ENCODE results near the gene UBQLN3. TPM values are rescaled to one million over a fixed set of nuclear protein-coding genes. Genes with fewer than 3 reads are reported as not detected.

The UBQLN3 gene
- 0.52 TPM for total RNA-seq

- H3K9me3 ChIP-seq (ENCODE audit: control insufficient read depth in 3 of 3, low read length in 3 of 3): no peaks in the 10 kb centered on the region
- no peaks in the 10 kb centered on the region for H3K36me3 ChIP-seq (ENCODE audit: control insufficient read depth in 3 of 3, insufficient read depth in 3 of 3, low read length in 3 of 3)
- no peaks in the 10 kb centered on the region for H3K27me3 ChIP-seq (ENCODE audit: control insufficient read depth in 3 of 3, insufficient read depth in 3 of 3, low read length in 3 of 3)
- H3K4me1 ChIP-seq (ENCODE audit: control insufficient read depth in 3 of 3, insufficient read depth in 3 of 3, low read length in 3 of 3): no peaks in the 10 kb centered on the region
- H3K4me3 ChIP-seq (ENCODE audit: low read length in 3 of 3): no peak within 1 kb of the TSS
- no peak within 1 kb of the TSS for H3K9ac ChIP-seq (ENCODE audit: low read depth in 1 of 3, low read length in 3 of 3)
- H3K27ac ChIP-seq (ENCODE audit: low read depth, low read length): no peak within 1 kb of the TSS
Observed at GRCh38 chr11:5509803-5510202, at the start of gene UBQLN3. TSS of gene UBQLN3 (minus strand) at chr11:5509957. CDS start at chr11:5509558, 399 bp downstream.

GRCh38 chr11:5557751-5558150, 48.0 kb upstream of the UBQLN3 start:
- Histone ChIP-seq H3K27me3 (ENCODE audit: control insufficient read depth in 3 of 3, insufficient read depth in 3 of 3, low read length in 3 of 3) (no peaks in the 10 kb centered on the region), H3K27ac (ENCODE audit: low read depth, low read length) (no peak overlapping the region), H3K36me3 (ENCODE audit: control insufficient read depth in 3 of 3, insufficient read depth in 3 of 3, low read length in 3 of 3) (no peaks in the 10 kb centered on the region), H3K4me1 (ENCODE audit: control insufficient read depth in 3 of 3, insufficient read depth in 3 of 3, low read length in 3 of 3) (no peaks in the 10 kb centered on the region), H3K9ac (ENCODE audit: low read depth in 1 of 3, low read length in 3 of 3) (no peak overlapping the region), H3K4me3 (ENCODE audit: low read length in 3 of 3) (no peak overlapping the region), H3K9me3 (ENCODE audit: control insufficient read depth in 3 of 3, low read length in 3 of 3) (no peaks in the 10 kb centered on the region)

GRCh38 chr11:5556596-5557188, 46.9 kb upstream of the UBQLN3 start:
- Histone ChIP-seq H3K9me3 (ENCODE audit: control insufficient read depth in 3 of 3, low read length in 3 of 3) (no peaks in the 10 kb centered on the region), H3K36me3 (ENCODE audit: control insufficient read depth in 3 of 3, insufficient read depth in 3 of 3, low read length in 3 of 3) (no peaks in the 10 kb centered on the region), H3K27ac (ENCODE audit: low read depth, low read length) (no peak overlapping the region), H3K4me1 (ENCODE audit: control insufficient read depth in 3 of 3, insufficient read depth in 3 of 3, low read length in 3 of 3) (no peaks in the 10 kb centered on the region), H3K27me3 (ENCODE audit: control insufficient read depth in 3 of 3, insufficient read depth in 3 of 3, low read length in 3 of 3) (no peaks in the 10 kb centered on the region), H3K4me3 (ENCODE audit: low read length in 3 of 3) (no peak overlapping the region), H3K9ac (ENCODE audit: low read depth in 1 of 3, low read length in 3 of 3) (no peak overlapping the region)

- H3K9ac ChIP-seq (ENCODE audit: low read depth in 1 of 3, low read length in 3 of 3): no peak overlapping the region
- H3K9me3 ChIP-seq (ENCODE audit: control insufficient read depth in 3 of 3, low read length in 3 of 3): no peaks in the 10 kb centered on the region
- no peak overlapping the region for H3K4me3 ChIP-seq (ENCODE audit: low read length in 3 of 3)
- H3K36me3 ChIP-seq (ENCODE audit: control insufficient read depth in 3 of 3, insufficient read depth in 3 of 3, low read length in 3 of 3): no peaks in the 10 kb centered on the region
- H3K27ac ChIP-seq (ENCODE audit: low read depth, low read length): no peak overlapping the region
- H3K27me3 ChIP-seq (ENCODE audit: control insufficient read depth in 3 of 3, insufficient read depth in 3 of 3, low read length in 3 of 3): no peaks in the 10 kb centered on the region
- H3K4me1 ChIP-seq (ENCODE audit: control insufficient read depth in 3 of 3, insufficient read depth in 3 of 3, low read length in 3 of 3): no peaks in the 10 kb centered on the region
Observed at GRCh38 chr11:5553343-5553742, 43.6 kb upstream of the UBQLN3 start.

GRCh38 chr11:5550440-5551095, 40.8 kb upstream of the UBQLN3 start:
- no peak overlapping the region for H3K4me3 ChIP-seq (ENCODE audit: low read length in 3 of 3)
- no peaks in the 10 kb centered on the region for H3K4me1 ChIP-seq (ENCODE audit: control insufficient read depth in 3 of 3, insufficient read depth in 3 of 3, low read length in 3 of 3)

GRCh38 chr11:5548440-5548839, 38.7 kb upstream of the UBQLN3 start, which contains the start of gene OR52H1:
TSS of gene OR52H1 (minus strand) at chr11:5548540. CDS start at chr11:5545505, 3,035 bp downstream.
- Histone ChIP-seq H3K27me3 (ENCODE audit: control insufficient read depth in 3 of 3, insufficient read depth in 3 of 3, low read length in 3 of 3) (no peaks in the 10 kb centered on the region), H3K4me3 (ENCODE audit: low read length in 3 of 3) (no peak within 1 kb of the TSS), H3K27ac (ENCODE audit: low read depth, low read length) (no peak within 1 kb of the TSS), H3K4me1 (ENCODE audit: control insufficient read depth in 3 of 3, insufficient read depth in 3 of 3, low read length in 3 of 3) (no peaks in the 10 kb centered on the region), H3K9me3 (ENCODE audit: control insufficient read depth in 3 of 3, low read length in 3 of 3) (no peaks in the 10 kb centered on the region), H3K36me3 (ENCODE audit: control insufficient read depth in 3 of 3, insufficient read depth in 3 of 3, low read length in 3 of 3) (no peaks in the 10 kb centered on the region), H3K9ac (ENCODE audit: low read depth in 1 of 3, low read length in 3 of 3) (no peak within 1 kb of the TSS)

More at GRCh38 chr11:5550440-5551095, 40.8 kb upstream of the UBQLN3 start:
- Histone ChIP-seq H3K9ac (ENCODE audit: low read depth in 1 of 3, low read length in 3 of 3) (no peak overlapping the region), H3K9me3 (ENCODE audit: control insufficient read depth in 3 of 3, low read length in 3 of 3) (no peaks in the 10 kb centered on the region), H3K27me3 (ENCODE audit: control insufficient read depth in 3 of 3, insufficient read depth in 3 of 3, low read length in 3 of 3) (no peaks in the 10 kb centered on the region), H3K36me3 (ENCODE audit: control insufficient read depth in 3 of 3, insufficient read depth in 3 of 3, low read length in 3 of 3) (no peaks in the 10 kb centered on the region), H3K27ac (ENCODE audit: low read depth, low read length) (no peak overlapping the region)

GRCh38 chr11:5547982-5548381, 38.2 kb upstream of the UBQLN3 start:
- H3K27me3 ChIP-seq (ENCODE audit: control insufficient read depth in 3 of 3, insufficient read depth in 3 of 3, low read length in 3 of 3): no peaks in the 10 kb centered on the region
- H3K9me3 ChIP-seq (ENCODE audit: control insufficient read depth in 3 of 3, low read length in 3 of 3): no peaks in the 10 kb centered on the region
- H3K4me3 ChIP-seq (ENCODE audit: low read length in 3 of 3): no peak overlapping the region
- no peaks in the 10 kb centered on the region for H3K36me3 ChIP-seq (ENCODE audit: control insufficient read depth in 3 of 3, insufficient read depth in 3 of 3, low read length in 3 of 3)
- H3K27ac ChIP-seq (ENCODE audit: low read depth, low read length): no peak overlapping the region
- no peak overlapping the region for H3K9ac ChIP-seq (ENCODE audit: low read depth in 1 of 3, low read length in 3 of 3)
- H3K4me1 ChIP-seq (ENCODE audit: control insufficient read depth in 3 of 3, insufficient read depth in 3 of 3, low read length in 3 of 3): no peaks in the 10 kb centered on the region

GRCh38 chr11:5546457-5546856, 36.7 kb upstream of the UBQLN3 start:
- Histone ChIP-seq H3K4me1 (ENCODE audit: control insufficient read depth in 3 of 3, insufficient read depth in 3 of 3, low read length in 3 of 3) (no peaks in the 10 kb centered on the region), H3K4me3 (ENCODE audit: low read length in 3 of 3) (no peak overlapping the region), H3K9ac (ENCODE audit: low read depth in 1 of 3, low read length in 3 of 3) (no peak overlapping the region), H3K9me3 (ENCODE audit: control insufficient read depth in 3 of 3, low read length in 3 of 3) (no peaks in the 10 kb centered on the region), H3K36me3 (ENCODE audit: control insufficient read depth in 3 of 3, insufficient read depth in 3 of 3, low read length in 3 of 3) (no peaks in the 10 kb centered on the region), H3K27me3 (ENCODE audit: control insufficient read depth in 3 of 3, insufficient read depth in 3 of 3, low read length in 3 of 3) (no peaks in the 10 kb centered on the region), H3K27ac (ENCODE audit: low read depth, low read length) (no peak overlapping the region)

GRCh38 chr11:5541427-5541826, 31.7 kb upstream of the UBQLN3 start:
- no peaks in the 10 kb centered on the region for H3K4me1 ChIP-seq (ENCODE audit: control insufficient read depth in 3 of 3, insufficient read depth in 3 of 3, low read length in 3 of 3)
- no peaks in the 10 kb centered on the region for H3K27me3 ChIP-seq (ENCODE audit: control insufficient read depth in 3 of 3, insufficient read depth in 3 of 3, low read length in 3 of 3)
- H3K27ac ChIP-seq (ENCODE audit: low read depth, low read length): no peak overlapping the region
- H3K9ac ChIP-seq (ENCODE audit: low read depth in 1 of 3, low read length in 3 of 3): no peak overlapping the region
- H3K4me3 ChIP-seq (ENCODE audit: low read length in 3 of 3): no peak overlapping the region
- no peaks in the 10 kb centered on the region for H3K9me3 ChIP-seq (ENCODE audit: control insufficient read depth in 3 of 3, low read length in 3 of 3)
- no peaks in the 10 kb centered on the region for H3K36me3 ChIP-seq (ENCODE audit: control insufficient read depth in 3 of 3, insufficient read depth in 3 of 3, low read length in 3 of 3)

GRCh38 chr11:5536482-5536881, 26.7 kb upstream of the UBQLN3 start:
- Histone ChIP-seq H3K36me3 (ENCODE audit: control insufficient read depth in 3 of 3, insufficient read depth in 3 of 3, low read length in 3 of 3) (no peaks in the 10 kb centered on the region), H3K9ac (ENCODE audit: low read depth in 1 of 3, low read length in 3 of 3) (no peak overlapping the region), H3K27me3 (ENCODE audit: control insufficient read depth in 3 of 3, insufficient read depth in 3 of 3, low read length in 3 of 3) (no peaks in the 10 kb centered on the region), H3K27ac (ENCODE audit: low read depth, low read length) (no peak overlapping the region), H3K4me1 (ENCODE audit: control insufficient read depth in 3 of 3, insufficient read depth in 3 of 3, low read length in 3 of 3) (no peaks in the 10 kb centered on the region), H3K9me3 (ENCODE audit: control insufficient read depth in 3 of 3, low read length in 3 of 3) (no peaks in the 10 kb centered on the region), H3K4me3 (ENCODE audit: low read length in 3 of 3) (no peak overlapping the region)
